ENCODE measurements around the gene CCDC9B.

DNA sequence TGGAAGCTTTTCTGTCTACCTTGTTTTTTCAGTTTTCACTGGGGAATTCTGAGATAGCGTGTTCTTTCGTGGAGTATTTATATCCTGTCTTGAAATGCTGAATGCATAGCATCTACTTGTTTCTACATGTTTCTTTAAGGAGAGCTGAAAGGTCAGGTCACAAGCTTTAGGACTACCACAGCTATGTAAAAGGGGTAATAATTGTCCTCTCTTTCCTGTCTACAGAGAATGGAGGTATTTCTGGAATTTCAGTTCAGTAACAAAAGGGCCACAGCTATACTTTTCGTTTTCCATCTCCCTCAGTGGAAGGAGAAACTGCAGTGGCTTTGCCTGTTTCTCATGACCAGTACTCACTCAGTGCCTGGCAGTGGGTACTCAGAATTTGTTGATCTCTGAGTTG lies 12.6 kb downstream of the CCDC9B start:
- TF ChIP-seq, protein P1, sequence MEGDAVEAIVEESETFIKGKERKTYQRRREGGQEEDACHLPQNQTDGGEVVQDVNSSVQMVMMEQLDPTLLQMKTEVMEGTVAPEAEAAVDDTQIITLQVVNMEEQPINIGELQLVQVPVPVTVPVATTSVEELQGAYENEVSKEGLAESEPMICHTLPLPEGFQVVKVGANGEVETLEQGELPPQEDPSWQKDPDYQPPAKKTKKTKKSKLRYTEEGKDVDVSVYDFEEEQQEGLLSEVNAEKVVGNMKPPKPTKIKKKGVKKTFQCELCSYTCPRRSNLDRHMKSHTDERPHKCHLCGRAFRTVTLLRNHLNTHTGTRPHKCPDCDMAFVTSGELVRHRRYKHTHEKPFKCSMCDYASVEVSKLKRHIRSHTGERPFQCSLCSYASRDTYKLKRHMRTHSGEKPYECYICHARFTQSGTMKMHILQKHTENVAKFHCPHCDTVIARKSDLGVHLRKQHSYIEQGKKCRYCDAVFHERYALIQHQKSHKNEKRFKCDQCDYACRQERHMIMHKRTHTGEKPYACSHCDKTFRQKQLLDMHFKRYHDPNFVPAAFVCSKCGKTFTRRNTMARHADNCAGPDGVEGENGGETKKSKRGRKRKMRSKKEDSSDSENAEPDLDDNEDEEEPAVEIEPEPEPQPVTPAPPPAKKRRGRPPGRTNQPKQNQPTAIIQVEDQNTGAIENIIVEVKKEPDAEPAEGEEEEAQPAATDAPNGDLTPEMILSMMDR (IDR thresholded peaks at IDR 0.05): no peak
- TF ChIP-seq EP300 (IDR thresholded peaks at IDR 0.05) (no peak), POLR2AphosphoS5 (IDR thresholded peaks at IDR 0.05) (no peak), POLR2A (IDR thresholded peaks at IDR 0.05) (no peak)

Data from stomach (tissue), 4 donors.